Tibial nerve (tissue), 4 donors: Measurements from ENCODE around the gene SDCBP2. TPM values are rescaled to one million over a fixed set of nuclear protein-coding genes. Genes with fewer than 3 reads are reported as not detected.

Experiments used
- DNase-seq, 2 donors: peaks; one replicate each; pipeline ENCODE4 v3.0.0-alpha.2; 2019; ENCODE audit warnings: low spot score in 2 of 2
- H3K27ac ChIP-seq, 4 donors: fragments of 200-600 bp; sonication (generic) in 3 of 4; one replicate each; pipeline ENCODE4 v1.5.1; 2017 to 2019; ENCODE audit warnings: mild to moderate bottlenecking in 1 of 4
- H3K27me3 ChIP-seq, 2 donors: fragments of 200-600 bp; sonication (generic) in 1 of 2; one replicate each; pipeline versions ENCODE4 v1.5.1 to v1.6.0; 2017 to 2019
- H3K36me3 ChIP-seq, 3 donors: fragments of 200-600 bp; sonication (generic); one replicate each; pipeline ENCODE4 v1.5.1; 2018 to 2019
- H3K4me1 ChIP-seq, 4 donors: fragments of 200-600 bp; sonication (generic) in 3 of 4; one replicate each; pipeline ENCODE4 v1.5.1; 2017 to 2019
- H3K4me3 ChIP-seq, 4 donors: fragments of 200-600 bp; sonication (generic) in 3 of 4; one replicate each; pipeline ENCODE4 v1.5.1; 2017 to 2019; ENCODE audit warnings: mild to moderate bottlenecking in 1 of 4, moderate library complexity in 1 of 4
- H3K9me3 ChIP-seq, 4 donors: fragments of 200-600 bp; sonication (generic) in 3 of 4; one replicate each; pipeline ENCODE4 v1.5.1; 2017 to 2019
- EP300 ChIP-seq, 2 donors: sonication (generic); formaldehyde crosslinking; IDR thresholded peaks; one replicate each; pipeline ENCODE4 v1.6.1; 2017; ENCODE audit warnings: antibody characterized with exemption in 2 of 2, mild to moderate bottlenecking in 1 of 2
- POLR2A ChIP-seq, 2 donors: fragments of 450-650 bp; IDR thresholded peaks; one replicate each; pipeline ENCODE4 v1.6.1; 2017; ENCODE audit warnings: antibody characterized with exemption in 2 of 2, mild to moderate bottlenecking in 2 of 2, moderate library complexity in 2 of 2
- WGBS, 2 donors: methylation state at CpG; one replicate each; pipeline ENCODE4 v1.1.5; 2018; 5-methylcytosine and 5-hydroxymethylcytosine counted together
- total RNA-seq, 4 donors: library from RNA; depleted of rRNA; stranded (reverse); fragments of >200 nt; gene quantifications; one replicate each; pipeline ENCODE4 v1.1.0, GENCODE V29; 2016
- TF ChIP-seq, protein P1 (sequence below), 5 experiments: fragments of 200-600 bp in 3 of 5; fragments of 450-650 bp in 2 of 5; sonication (generic) in 3 of 5; IDR thresholded peaks; one replicate each; pipeline ENCODE4 v1.5.1; 2016 to 2019; ENCODE audit warnings: antibody characterized with exemption in 5 of 5, mild to moderate bottlenecking in 3 of 5, moderate library complexity in 2 of 5

The SDCBP2 gene
- total RNA-seq, 4 donors from 2014 or later: 1.9 to 4.2 (median 2.9) TPM

- TF ChIP-seq POLR2A (IDR thresholded peaks at IDR 0.05) (no peak), EP300 (IDR thresholded peaks at IDR 0.05) (no peak)
- TF ChIP-seq, protein P1, sequence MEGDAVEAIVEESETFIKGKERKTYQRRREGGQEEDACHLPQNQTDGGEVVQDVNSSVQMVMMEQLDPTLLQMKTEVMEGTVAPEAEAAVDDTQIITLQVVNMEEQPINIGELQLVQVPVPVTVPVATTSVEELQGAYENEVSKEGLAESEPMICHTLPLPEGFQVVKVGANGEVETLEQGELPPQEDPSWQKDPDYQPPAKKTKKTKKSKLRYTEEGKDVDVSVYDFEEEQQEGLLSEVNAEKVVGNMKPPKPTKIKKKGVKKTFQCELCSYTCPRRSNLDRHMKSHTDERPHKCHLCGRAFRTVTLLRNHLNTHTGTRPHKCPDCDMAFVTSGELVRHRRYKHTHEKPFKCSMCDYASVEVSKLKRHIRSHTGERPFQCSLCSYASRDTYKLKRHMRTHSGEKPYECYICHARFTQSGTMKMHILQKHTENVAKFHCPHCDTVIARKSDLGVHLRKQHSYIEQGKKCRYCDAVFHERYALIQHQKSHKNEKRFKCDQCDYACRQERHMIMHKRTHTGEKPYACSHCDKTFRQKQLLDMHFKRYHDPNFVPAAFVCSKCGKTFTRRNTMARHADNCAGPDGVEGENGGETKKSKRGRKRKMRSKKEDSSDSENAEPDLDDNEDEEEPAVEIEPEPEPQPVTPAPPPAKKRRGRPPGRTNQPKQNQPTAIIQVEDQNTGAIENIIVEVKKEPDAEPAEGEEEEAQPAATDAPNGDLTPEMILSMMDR (IDR thresholded peaks at IDR 0.05): no peak
- H3K4me3 ChIP-seq: no peak overlapping the region
- peaks cover 0 to 37% (median 0%) of the 10 kb centered on the region in 3 donors for H3K36me3 ChIP-seq
- H3K27me3 ChIP-seq: no peaks in the 10 kb centered on the region
- no peaks in the 10 kb centered on the region for H3K9me3 ChIP-seq
- H3K27ac ChIP-seq: no peak overlapping the region
- WGBS, 2 donors: 89 to 90% methylated on average over 11 of the region's 11 CpGs
- H3K4me1 ChIP-seq: peaks cover 0 to 44% (median 17%) of the 10 kb centered on the region in 4 donors
- no peak for DNase-seq
These were observed 4.8 kb upstream of the SDCBP2 start for GRCh38 chr20:1333462-1334369.

DNA sequence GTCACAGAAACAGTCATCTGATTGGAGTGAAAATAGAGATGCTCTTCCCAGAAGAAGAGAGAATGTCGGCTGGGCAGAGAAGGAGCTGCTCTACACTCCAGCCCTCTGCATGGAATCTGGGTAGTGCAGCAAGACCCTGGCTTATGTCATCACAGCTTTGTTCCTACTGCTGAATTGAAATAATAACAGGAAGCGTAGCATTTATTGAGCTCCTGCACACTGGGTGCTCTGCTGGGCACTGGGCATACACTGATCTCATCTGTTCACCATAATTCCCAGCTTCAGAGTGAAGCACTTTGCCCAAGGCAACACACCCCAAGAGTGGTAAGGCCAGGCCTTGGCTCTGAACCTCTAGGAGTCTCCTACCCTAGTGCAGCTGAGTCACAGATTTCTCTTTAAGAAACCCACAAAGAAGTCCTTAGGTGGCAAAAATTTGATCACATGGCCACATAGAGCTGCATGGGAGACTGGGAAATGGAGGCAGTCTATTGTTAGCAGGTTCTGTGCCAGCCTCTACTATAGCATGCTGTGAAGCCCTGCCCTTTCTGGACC, 3.9 kb upstream of the SDCBP2 start:
- WGBS, 2 donors: 93 to 94% methylated on average over 2 of the region's 2 CpGs

GRCh38 chr20:1331801-1332453, 3.0 kb upstream of the SDCBP2 start:
- no peaks in the 10 kb centered on the region for H3K9me3 ChIP-seq
- peaks cover 0 to 46% (median 30%) of the 10 kb centered on the region in 4 donors for H3K4me1 ChIP-seq
- no peak for TF ChIP-seq EP300 (IDR thresholded peaks at IDR 0.05)
- TF ChIP-seq, protein P1 (IDR thresholded peaks at IDR 0.05): no peak
- no peak for TF ChIP-seq POLR2A (IDR thresholded peaks at IDR 0.05)
- H3K27ac ChIP-seq: no peak overlapping the region
- H3K27me3 ChIP-seq: no peaks in the 10 kb centered on the region
- peaks cover 0 to 37% (median 0%) of the 10 kb centered on the region in 3 donors for H3K36me3 ChIP-seq
- H3K4me3 ChIP-seq: no peak overlapping the region
- no peak for DNase-seq
- 93 to 97% methylated on average over 6 of the region's 6 CpGs for WGBS, 2 donors

More for the DNA sequence above, 3.9 kb upstream of the SDCBP2 start:
- no peak for DNase-seq
- H3K36me3 ChIP-seq: peaks cover 0 to 37% (median 0%) of the 10 kb centered on the region in 3 donors
- H3K27me3 ChIP-seq: no peaks in the 10 kb centered on the region
- no peaks in the 10 kb centered on the region for H3K9me3 ChIP-seq
- H3K4me3 ChIP-seq: no peak overlapping the region
- H3K27ac ChIP-seq: no peak overlapping the region
- H3K4me1 ChIP-seq: peaks cover 0 to 44% (median 24%) of the 10 kb centered on the region in 4 donors
- TF ChIP-seq EP300 (IDR thresholded peaks at IDR 0.05) (no peak), POLR2A (IDR thresholded peaks at IDR 0.05) (no peak)
- TF ChIP-seq, protein P1 (IDR thresholded peaks at IDR 0.05): no peak

DNA sequence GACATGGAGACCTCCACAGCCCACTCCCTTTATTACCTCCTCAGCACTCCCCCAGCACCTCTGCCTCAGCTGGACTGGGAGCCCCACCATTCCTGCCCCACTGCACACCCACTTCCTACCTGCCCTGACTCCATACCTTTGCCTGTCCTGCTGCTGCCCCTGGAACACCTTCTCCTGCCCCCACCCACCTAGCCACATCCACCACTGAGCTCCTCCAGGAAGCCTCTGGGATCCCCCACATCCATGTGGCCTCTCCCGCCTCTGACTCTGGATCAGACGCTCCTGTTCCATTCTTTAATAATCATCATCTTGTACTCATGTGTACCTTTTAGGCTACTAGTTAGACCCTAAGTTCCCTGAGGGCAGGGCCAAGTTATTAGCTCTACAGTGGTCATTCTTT, 2.2 kb upstream of the SDCBP2 start:
- DNase-seq: no peak
- no peak for TF ChIP-seq POLR2A (IDR thresholded peaks at IDR 0.05)
- TF ChIP-seq, protein P1 (IDR thresholded peaks at IDR 0.05): no peak

More for the DNA sequence above, 2.2 kb upstream of the SDCBP2 start:
- H3K9me3 ChIP-seq: no peaks in the 10 kb centered on the region
- H3K27ac ChIP-seq: peak overlapping the region in 1 of 4 donors; percentile 98
- H3K4me3 ChIP-seq: no peak overlapping the region
- WGBS, 2 donors: 94 to 96% methylated on average over 2 of the region's 2 CpGs
- H3K27me3 ChIP-seq: no peaks in the 10 kb centered on the region
- peaks cover 0 to 37% (median 0%) of the 10 kb centered on the region in 3 donors for H3K36me3 ChIP-seq
- H3K4me1 ChIP-seq: peaks cover 0 to 46% (median 37%) of the 10 kb centered on the region in 4 donors
